Smooth muscle cell of the brain vasculature (primary cell): Measurements from ENCODE around the gene KCNQ1.

ENCODE experiments used
- DNase-seq: peaks from one replicate; pipeline ENCODE4 v3.0.0-alpha.2; 2012; ENCODE audit warnings: low read depth, low spot score

The KCNQ1 gene

GRCh38 chr11:2565447-2566222 is 120.8 kb downstream of the KCNQ1 start:
- no peak for DNase-seq

GRCh38 chr11:2566223-2567025 is 121.6 kb downstream of the KCNQ1 start:
- no peak for DNase-seq

GRCh38 chr11:2567026-2567671 is 122.3 kb downstream of the KCNQ1 start:
- no peak for DNase-seq

GRCh38 chr11:2569321-2569721 is 124.5 kb downstream of the KCNQ1 start:
- DNase-seq, result no peak

- DNase-seq, result no peak
These were observed 125.0 kb downstream of the KCNQ1 start for GRCh38 chr11:2569731-2570210.

GRCh38 chr11:2570211-2570811 is 125.5 kb downstream of the KCNQ1 start:
- no peak for DNase-seq

GRCh38 chr11:2570841-2571597 is 126.2 kb downstream of the KCNQ1 start:
- no peak for DNase-seq

- DNase-seq, result no peak
These were observed 126.9 kb downstream of the KCNQ1 start for GRCh38 chr11:2571598-2572281.

- DNase-seq, result no peak
These were observed 127.9 kb downstream of the KCNQ1 start for GRCh38 chr11:2572491-2573239.

GRCh38 chr11:2573240-2574042 is 128.6 kb downstream of the KCNQ1 start:
- no peak for DNase-seq

GRCh38 chr11:2574043-2574552 is 129.3 kb downstream of the KCNQ1 start:
- no peak for DNase-seq

- DNase-seq, result no peak
These were observed 130.0 kb downstream of the KCNQ1 start for GRCh38 chr11:2574553-2575535.

GRCh38 chr11:2575591-2576051 is 130.8 kb downstream of the KCNQ1 start:
- DNase-seq, result no peak

- DNase-seq, result no peak
These were observed 131.3 kb downstream of the KCNQ1 start for GRCh38 chr11:2576111-2576510.

- DNase-seq, result no peak
These were observed 131.7 kb downstream of the KCNQ1 start for GRCh38 chr11:2576549-2576948.

- DNase-seq, result no peak
These were observed 132.5 kb downstream of the KCNQ1 start for GRCh38 chr11:2577031-2577990.
